CD4-positive, alpha-beta T cell treated with Interleukin-6 for 4 hours (primary cell): ENCODE data around the gene TENM3.
"Not testable (repeated sequence)": the region's sequence is repeated elsewhere in the genome, so short reads cannot be mapped to it uniquely, and the experiment has no call there.

Experiments
- DNase-seq: peaks from one replicate; pipeline ENCODE4 v3.0.0-alpha.2; 2020; ENCODE audit warnings: mixed read lengths

TENM3 gene

GRCh38 chr4:182344968-182345367, 101.8 kb downstream of the TENM3 start:
- DNase-seq = no peak

DNA sequence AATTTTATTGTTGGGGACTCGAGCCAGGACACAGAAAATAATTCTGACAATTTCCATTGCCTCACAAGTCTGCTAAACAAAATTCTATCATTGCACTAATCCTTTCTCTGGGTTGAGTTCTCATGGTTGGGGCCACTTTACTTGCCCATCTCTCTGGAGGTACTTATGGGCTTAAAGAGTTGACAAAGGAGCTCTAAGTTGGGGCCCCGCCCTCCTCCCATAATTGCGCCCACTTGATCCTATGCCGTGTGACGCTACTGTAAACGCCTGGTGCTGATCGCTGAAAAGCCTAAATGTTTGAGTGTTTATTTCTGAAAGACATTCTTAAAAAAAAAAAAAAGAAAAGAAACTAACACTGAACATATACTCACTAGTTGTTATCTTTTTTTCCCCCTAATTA, 103.0 kb downstream of the TENM3 start:
- DNase-seq = no peak

DNA sequence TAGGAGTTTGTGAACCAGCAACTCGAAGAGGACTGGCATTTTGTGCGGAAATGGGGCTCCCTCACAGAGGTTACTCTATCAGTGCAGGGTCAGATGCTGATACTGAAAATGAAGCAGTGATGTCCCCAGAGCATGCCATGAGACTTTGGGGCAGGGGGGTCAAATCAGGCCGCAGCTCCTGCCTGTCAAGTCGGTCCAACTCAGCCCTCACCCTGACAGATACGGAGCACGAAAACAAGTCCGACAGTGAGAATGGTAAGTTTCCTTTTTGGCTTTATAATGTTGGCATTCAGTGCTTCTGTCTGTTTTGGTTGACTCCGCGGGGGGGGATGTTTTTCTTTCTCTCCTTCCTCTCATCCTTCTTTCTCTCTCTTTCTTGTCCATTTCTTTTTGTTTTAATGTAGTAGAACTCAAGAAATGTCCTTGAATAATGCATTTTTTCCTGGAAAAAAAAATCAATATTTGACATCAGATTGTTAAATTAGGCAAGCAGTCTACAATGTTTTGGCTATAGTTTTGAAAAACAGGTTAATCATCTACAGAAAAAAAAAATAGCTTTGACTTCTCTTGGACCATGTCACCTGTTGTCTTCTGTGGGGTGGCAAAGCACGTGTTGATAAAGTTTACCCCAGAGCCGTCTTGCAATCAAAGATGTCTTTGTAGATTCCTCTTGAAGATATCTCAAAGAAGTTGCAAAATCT, 103.6 kb downstream of the TENM3 start:
- no peak for DNase-seq

DNA sequence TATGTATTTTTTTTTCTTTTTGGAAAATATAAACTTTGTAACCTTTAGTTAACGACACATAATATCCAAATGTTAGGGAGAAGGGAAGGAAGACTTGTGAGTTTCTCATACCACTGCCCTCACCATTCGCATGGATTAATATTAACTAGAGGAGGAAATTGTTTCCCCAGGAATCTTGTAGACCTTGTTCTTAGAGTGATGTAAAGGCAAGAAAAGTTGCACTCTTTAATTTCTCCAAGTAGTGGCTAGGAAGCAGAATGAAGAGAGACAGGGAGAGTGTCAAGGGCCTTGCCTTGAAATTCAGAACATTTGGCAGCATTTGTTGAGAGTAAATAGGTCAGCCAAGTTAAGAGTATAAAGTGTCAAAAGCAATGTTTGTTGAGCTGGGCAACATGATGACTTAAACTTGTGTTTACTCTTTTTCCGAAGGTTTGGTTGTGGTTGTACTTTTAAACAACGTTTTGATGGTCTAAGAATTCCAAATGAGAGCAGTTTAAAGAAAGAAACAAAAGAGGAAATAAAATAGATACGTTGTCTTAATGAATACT, 105.7 kb downstream of the TENM3 start:
- DNase-seq = no peak

- no peak for DNase-seq
These were observed 106.8 kb downstream of the TENM3 start for GRCh38 chr4:182350041-182350440.

- no peak for DNase-seq
These were observed 108.3 kb downstream of the TENM3 start for GRCh38 chr4:182351485-182351884.

GRCh38 chr4:182354106-182354505, 110.9 kb downstream of the TENM3 start:
- DNase-seq = no peak

DNA sequence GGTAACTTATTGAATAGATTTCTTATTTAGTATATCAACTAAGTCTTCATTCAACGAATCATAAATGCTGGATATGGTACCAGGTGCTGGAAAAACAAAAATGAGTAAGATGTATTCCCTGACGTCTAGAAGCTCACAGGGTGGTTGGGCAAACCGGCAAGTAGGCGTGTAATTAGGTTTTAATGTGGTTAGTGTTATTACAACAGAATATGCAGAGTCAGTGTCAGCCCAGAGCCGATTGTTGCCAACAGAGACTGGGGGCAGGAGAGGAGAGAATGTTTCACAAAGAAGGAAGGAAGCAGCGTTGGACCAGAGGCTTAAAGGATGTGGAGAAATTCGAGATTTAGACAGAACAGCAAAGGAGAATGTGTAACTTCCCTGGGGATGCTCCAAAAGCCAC, 111.7 kb downstream of the TENM3 start:
- DNase-seq = no peak

DNA sequence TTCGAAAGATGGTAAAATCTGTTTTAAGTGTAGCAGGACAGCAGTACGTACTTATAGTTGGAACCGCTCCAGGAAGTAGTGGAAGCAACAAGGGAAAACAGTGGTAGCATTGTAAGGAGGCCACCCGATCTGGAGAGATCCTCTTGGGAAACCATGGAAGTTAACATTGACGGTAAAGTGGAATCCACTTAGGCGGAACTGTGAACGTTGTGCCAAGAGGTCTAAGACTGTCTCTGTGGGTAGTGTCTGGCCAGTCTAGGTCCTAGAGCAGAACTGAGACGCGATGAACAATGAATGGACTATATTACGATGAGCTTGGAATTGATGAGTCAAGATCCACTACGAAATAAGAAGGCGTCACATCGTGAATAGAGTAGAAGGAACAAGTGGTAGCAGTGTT, 124.0 kb downstream of the TENM3 start:
- DNase-seq = no peak

GRCh38 chr4:182369211-182369610, 126.0 kb downstream of the TENM3 start:
- DNase-seq = no peak

DNA sequence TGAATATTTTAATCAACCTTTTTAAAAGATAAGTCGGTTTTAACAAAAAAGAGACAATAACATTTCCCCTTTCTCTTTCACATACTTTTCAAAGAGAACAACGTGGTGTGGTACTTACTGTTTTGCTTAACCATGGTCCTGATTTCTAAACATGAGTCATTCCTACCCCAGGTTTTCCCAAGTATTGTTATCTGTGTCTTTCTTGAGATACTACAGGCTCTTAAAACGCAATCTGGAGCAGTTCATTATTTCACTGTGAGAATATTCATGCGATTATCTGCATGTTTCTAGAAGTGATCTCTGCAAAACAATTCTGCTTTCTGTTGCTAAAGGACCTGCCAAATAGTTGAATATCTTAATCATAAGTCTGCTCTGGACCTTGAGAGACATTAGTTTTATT, 127.3 kb downstream of the TENM3 start:
- DNase-seq = no peak

DNA sequence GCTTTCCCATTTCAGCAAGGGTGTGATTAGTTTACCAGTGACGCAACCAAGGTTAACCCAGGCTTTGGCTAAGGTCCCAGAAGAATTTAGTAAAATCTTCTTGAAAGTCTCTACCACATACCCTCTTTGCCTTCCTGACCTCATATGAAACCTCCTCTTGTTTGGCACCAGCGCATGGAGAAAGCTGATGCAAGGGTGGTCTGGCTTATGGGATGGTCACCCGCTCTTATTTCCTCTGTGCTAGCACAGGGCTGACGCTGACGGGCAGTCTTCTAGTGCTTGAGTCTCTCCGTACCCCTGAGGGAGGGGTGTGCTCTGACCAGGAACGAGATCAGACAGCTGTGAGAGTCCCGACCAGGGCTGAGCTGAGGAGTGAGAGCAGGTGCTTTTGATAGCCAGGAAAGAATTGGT, 137.6 kb downstream of the TENM3 start:
- DNase-seq = no peak

GRCh38 chr4:182382941-182383340, 139.7 kb downstream of the TENM3 start:
- no peak for DNase-seq

DNA sequence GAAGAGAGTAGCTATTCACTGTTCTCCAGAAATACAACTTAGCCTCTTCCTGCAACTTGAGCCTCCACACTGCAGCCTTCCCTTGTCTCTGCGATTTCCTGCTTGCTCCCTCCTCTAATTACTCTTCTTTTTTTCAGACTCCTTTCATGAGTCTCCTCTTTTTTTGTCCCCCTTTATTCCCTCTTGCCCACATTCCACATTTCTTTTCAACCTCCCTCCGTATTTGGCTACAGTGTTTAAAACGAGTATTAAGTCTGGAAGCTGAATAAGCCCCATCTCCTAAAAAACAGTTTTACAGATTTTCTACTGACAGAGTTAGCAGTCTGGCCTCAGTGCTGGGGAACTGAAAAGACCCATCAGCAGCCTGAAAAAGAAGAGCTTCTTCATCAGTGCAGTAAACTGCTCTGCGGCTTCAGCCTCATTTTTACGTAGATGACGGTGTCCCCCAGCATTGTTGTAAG, 141.5 kb downstream of the TENM3 start:
- DNase-seq = no peak

DNA sequence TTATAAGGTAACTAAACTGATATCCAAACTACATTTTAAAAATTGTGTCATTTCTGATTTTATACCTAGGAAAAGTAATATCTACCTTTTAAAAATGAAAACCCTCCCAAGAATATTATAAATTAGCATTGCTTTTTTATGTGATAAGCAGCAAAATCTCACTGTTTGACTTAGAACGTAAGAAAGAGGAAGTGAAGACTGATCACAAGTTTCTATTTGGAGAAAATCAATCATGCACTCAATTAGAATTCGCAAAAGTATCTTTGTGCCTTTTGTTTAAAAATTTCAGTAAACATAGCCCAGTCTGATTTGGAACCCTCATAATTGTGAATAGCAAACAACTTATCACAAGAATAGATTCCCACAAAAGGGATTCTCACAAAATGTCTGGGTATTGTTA, 142.7 kb downstream of the TENM3 start:
- no peak for DNase-seq

DNA sequence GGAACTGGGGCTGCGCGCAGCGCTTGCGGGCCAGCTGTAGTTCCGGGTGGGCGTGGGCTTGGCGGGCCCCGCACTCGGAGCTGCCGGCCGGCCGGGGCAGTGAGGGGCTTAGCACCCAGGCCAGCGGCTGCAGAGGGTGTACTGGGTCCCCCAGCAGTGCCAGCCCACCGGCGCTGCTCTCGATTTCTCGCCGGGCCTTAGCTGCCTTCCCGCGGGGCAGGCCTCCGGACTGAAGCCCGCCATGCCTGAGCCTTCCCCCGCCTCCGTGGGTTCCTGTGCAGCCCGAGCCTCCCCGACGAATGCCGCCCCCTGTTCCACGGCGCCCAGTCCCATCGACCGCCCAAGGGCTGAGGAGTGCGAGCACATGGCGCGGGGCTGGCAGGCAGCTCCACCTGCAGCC, 143.4 kb downstream of the TENM3 start:
- not testable (repeated sequence) for DNase-seq

GRCh38 chr4:182391111-182391684, 148.0 kb downstream of the TENM3 start:
- DNase-seq = no peak

DNA sequence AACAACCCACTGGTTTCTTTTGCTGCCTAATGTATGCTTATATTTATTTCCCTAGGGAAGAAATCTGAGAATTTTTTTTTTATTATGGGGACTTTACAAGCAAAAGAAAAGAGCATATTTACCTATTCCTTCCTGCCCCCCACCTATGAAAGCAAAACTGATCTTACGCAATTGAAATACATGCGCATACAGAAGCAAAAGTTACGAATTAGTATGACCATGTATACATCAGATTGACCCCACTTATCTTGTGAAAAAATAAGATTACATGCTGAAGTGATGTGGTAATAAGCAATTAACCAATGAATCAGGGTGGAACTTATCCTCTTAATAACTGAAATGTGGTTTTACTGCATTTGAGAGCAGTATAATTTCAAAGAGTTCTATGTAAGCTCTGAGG, 151.0 kb downstream of the TENM3 start:
- no peak for DNase-seq

GRCh38 chr4:182400081-182400480, 156.9 kb downstream of the TENM3 start:
- DNase-seq = no peak

DNA sequence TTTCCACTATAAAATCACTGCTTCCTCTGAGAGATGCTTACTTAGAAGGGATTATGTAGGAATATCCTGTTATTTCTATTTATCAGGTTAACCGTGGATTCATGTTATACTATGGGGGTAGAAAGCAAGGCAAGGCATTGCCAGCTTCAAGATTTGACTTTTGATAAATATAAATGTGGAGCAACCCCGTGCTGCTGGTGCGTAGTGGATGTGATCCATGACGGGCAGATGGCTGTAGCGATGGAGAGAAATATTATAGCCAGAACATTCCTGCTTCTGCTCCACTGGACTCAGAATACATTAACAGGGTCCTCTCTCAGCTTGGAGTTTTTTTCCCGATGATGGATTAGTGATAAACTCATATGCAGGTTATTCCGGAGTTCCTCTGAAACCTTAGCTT, 157.6 kb downstream of the TENM3 start:
- no peak for DNase-seq

- DNase-seq = no peak
These were observed 161.2 kb downstream of the TENM3 start for GRCh38 chr4:182404376-182404775.

DNA sequence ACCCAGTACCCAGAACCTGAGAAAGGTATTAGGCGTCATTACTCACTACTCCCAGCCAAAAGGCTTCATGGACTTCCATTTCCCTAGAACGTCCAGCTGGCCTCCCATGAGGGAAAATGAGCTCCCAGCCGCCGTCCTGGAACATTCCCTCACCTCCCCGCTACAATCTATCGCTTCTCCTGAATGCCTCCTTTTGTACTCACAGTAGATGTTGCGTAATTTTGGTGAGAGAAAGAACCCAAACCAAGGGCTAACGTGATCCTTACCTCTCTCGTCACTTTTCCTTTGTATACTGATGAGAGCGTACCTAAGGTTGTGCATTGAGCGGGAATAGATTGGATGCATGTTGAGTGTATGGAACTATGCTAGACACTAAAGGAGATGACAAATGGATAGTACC, 161.9 kb downstream of the TENM3 start:
- no peak for DNase-seq

DNA sequence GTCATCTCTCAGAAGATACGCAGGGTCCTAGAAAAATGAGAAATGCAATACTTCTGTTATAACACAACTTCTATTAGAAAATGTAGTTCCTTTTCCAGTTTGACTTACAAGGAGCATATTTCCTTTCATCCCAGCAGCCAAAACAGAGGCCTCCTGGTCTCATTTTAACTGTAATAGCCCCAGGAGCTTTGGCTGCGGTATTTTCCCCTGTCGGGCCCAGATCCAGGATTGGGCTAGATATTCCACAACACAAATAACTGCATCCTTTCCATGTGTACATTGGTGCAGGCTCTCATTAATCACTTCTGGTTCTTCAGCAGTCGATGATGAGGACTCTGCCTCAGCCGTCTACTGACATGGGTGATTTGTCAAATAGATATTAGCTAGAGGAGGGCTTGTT, 166.1 kb downstream of the TENM3 start:
- no peak for DNase-seq

DNA sequence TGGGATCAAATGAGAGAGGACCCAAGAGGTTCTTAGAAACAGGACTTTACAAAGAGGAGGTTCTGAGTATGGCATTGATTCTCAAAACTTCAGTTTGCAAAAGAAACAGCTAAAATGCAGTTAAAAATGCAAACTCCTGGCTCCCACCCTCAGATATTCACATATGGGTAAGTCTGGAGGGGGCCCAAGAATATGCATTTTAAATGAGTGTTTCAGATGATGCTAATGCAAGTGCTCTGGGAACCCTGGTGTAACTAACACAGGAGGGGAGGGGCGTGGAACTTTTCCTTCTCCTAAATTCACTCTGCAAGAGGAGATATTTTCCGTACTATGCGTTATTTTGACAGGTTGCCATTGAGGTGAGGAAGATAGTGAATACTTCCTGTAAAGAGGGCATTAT, 168.2 kb downstream of the TENM3 start:
- no peak for DNase-seq

DNA sequence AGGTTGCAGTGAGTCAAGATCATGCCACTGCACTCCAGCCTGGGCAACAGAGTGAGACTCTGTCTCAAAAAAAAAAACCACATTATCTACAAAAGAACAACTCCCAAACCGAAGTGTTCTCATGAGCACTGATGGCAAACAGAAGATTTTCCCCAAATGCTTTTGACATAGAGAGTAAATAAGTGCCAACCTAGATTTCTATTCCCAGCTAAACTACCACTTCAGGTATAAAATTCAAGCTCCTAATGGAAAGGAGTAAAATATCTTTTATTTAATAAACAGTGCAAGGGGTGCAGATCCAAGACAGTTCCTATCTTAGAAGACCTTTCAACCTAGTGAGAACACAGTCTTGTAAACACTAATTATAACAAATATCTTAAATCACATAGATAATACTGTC, 170.3 kb downstream of the TENM3 start:
- DNase-seq = no peak
